ENCODE data around the gene ATXN1.

DNA sequence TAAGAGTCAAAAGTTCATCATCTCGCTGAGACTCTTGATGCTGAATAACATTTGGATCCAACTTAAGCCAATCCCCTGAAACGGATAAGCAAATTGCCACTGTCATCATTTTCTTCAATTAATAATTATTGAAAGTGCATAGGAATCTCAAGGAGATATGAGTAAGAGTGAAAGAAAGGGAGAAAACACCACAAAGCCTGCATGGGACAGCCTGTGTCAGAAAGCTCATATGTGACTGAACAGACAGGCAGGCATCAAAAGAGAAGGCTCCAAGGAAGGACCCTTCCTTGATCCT, 13.3 kb downstream of the ATXN1 start:
- TF ChIP-seq, protein P1, sequence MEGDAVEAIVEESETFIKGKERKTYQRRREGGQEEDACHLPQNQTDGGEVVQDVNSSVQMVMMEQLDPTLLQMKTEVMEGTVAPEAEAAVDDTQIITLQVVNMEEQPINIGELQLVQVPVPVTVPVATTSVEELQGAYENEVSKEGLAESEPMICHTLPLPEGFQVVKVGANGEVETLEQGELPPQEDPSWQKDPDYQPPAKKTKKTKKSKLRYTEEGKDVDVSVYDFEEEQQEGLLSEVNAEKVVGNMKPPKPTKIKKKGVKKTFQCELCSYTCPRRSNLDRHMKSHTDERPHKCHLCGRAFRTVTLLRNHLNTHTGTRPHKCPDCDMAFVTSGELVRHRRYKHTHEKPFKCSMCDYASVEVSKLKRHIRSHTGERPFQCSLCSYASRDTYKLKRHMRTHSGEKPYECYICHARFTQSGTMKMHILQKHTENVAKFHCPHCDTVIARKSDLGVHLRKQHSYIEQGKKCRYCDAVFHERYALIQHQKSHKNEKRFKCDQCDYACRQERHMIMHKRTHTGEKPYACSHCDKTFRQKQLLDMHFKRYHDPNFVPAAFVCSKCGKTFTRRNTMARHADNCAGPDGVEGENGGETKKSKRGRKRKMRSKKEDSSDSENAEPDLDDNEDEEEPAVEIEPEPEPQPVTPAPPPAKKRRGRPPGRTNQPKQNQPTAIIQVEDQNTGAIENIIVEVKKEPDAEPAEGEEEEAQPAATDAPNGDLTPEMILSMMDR (IDR thresholded peaks at IDR 0.05) = no peak
- no peak for TF ChIP-seq POLR2A (IDR thresholded peaks at IDR 0.05)

All from lower leg skin (tissue), 3 donors.